ENCODE results near the gene ATAT1.

DNA sequence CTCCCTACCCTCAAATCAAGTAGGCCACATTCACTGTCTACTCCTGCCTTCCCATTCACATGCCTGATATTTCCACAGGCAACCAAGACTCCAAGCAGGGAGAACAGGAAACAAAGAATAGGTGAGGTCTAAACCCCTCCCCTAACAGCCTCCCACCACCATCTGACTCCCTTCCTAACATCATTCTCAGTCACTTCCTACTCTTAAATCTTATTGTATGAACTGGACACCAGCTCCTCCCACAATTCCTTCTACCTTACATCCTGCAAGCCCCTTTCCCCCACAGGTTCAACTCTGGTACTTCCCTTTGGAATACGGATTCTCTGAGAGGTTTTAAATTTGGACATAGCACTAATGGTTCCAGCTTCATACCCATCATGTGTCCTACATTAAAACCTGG lies 19.3 kb downstream of the ATAT1 start:
- TF ChIP-seq, protein P1, sequence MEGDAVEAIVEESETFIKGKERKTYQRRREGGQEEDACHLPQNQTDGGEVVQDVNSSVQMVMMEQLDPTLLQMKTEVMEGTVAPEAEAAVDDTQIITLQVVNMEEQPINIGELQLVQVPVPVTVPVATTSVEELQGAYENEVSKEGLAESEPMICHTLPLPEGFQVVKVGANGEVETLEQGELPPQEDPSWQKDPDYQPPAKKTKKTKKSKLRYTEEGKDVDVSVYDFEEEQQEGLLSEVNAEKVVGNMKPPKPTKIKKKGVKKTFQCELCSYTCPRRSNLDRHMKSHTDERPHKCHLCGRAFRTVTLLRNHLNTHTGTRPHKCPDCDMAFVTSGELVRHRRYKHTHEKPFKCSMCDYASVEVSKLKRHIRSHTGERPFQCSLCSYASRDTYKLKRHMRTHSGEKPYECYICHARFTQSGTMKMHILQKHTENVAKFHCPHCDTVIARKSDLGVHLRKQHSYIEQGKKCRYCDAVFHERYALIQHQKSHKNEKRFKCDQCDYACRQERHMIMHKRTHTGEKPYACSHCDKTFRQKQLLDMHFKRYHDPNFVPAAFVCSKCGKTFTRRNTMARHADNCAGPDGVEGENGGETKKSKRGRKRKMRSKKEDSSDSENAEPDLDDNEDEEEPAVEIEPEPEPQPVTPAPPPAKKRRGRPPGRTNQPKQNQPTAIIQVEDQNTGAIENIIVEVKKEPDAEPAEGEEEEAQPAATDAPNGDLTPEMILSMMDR (conservative IDR thresholded peaks at IDR 0.05 in 1 of 2, IDR thresholded peaks at IDR 0.05 in 1 of 2; ENCODE audit: extremely low read depth in 1 of 2, insufficient read depth in 1 of 2, low read depth in 1 of 2, low read length in 2 of 2) = no peak
- no peak for TF ChIP-seq EZH2 (IDR thresholded peaks at IDR 0.05; ENCODE audit: borderline replicate concordance, low read length)

All from mammary epithelial cell (primary cell).